ENCODE results near the gene SLC7A7. TPM values are rescaled to one million over a fixed set of nuclear protein-coding genes. Genes with fewer than 3 reads are reported as not detected.
"Not testable (repeated sequence)": the region's sequence is repeated elsewhere in the genome, so short reads cannot be mapped to it uniquely, and the experiment has no call there.

SLC7A7 gene
- total and polyA plus RNA-seq, 8 donors, result 9.6 to 67.6 (median 10.3) TPM

GRCh38 chr14:22786685-22787084 lies 28.6 kb downstream of the SLC7A7 start:
- H3K4me1 ChIP-seq, result peaks cover 0 to 51% of the 10 kb centered on the region in 2 donors
- TF ChIP-seq CTCF (IDR thresholded peaks at IDR 0.05), result no peak
- no peaks in the 10 kb centered on the region for H3K27me3 ChIP-seq
- no peak for ATAC-seq
- intact Hi-C loops (cut with DNase I), result no loop called here
- no peak overlapping the region for H3K27ac ChIP-seq
- no peak for DNase-seq
- no peaks in the 10 kb centered on the region for H3K9me3 ChIP-seq
- no peaks in the 10 kb centered on the region for H3K36me3 ChIP-seq
- H3K4me3 ChIP-seq, result no peak overlapping the region

- Histone ChIP-seq H3K4me1 (peaks cover 0 to 62% of the 10 kb centered on the region in 2 donors), H3K27ac (peak overlapping the region; percentile 13 to 33), H3K36me3 (peaks cover 0 to 2% of the 10 kb centered on the region in 2 donors), H3K4me3 (no peak overlapping the region), H3K27me3 (no peaks in the 10 kb centered on the region), H3K9me3 (no peaks in the 10 kb centered on the region)
- ATAC-seq, result no peak
- no peak for DNase-seq
- intact Hi-C loops (cut with DNase I), result no loop called here
- TF ChIP-seq CTCF (IDR thresholded peaks at IDR 0.05), result no peak
These were observed 33.8 kb downstream of the SLC7A7 start for GRCh38 chr14:22781301-22781991.

GRCh38 chr14:22780941-22781300 lies 34.3 kb downstream of the SLC7A7 start:
- Histone ChIP-seq H3K27me3 (no peaks in the 10 kb centered on the region), H3K36me3 (peaks cover 0 to 6% of the 10 kb centered on the region in 2 donors), H3K4me1 (peaks cover 0 to 62% of the 10 kb centered on the region in 2 donors), H3K27ac (peak overlapping the region in 1 of 2 donors; percentile 33), H3K9me3 (no peaks in the 10 kb centered on the region), H3K4me3 (no peak overlapping the region)
- DNase-seq (no peak), ATAC-seq (no peak)
- no peak for TF ChIP-seq CTCF (IDR thresholded peaks at IDR 0.05)
- intact Hi-C loops (cut with DNase I), result no loop called here

GRCh38 chr14:22780105-22780679 lies 35.0 kb downstream of the SLC7A7 start:
- H3K36me3 ChIP-seq, result peaks cover 0 to 12% of the 10 kb centered on the region in 2 donors
- ATAC-seq, result no peak
- intact Hi-C loops (cut with DNase I), result no loop called here
- no peaks in the 10 kb centered on the region for H3K27me3 ChIP-seq
- no peaks in the 10 kb centered on the region for H3K9me3 ChIP-seq
- H3K4me1 ChIP-seq, result peaks cover 0 to 60% of the 10 kb centered on the region in 2 donors
- TF ChIP-seq CTCF (IDR thresholded peaks at IDR 0.05), result no peak
- H3K27ac ChIP-seq, result peak overlapping the region in 1 of 2 donors; percentile 33
- H3K4me3 ChIP-seq, result no peak overlapping the region
- DNase-seq, result no peak

- no peaks in the 10 kb centered on the region for H3K27me3 ChIP-seq
- no peak overlapping the region for H3K27ac ChIP-seq
- TF ChIP-seq CTCF (IDR thresholded peaks at IDR 0.05), result no peak
- peaks cover 0 to 33% of the 10 kb centered on the region in 2 donors for H3K36me3 ChIP-seq
- ATAC-seq (no peak), DNase-seq (no peak)
- intact Hi-C loops (cut with DNase I), result no loop called here
- no peak overlapping the region for H3K4me3 ChIP-seq
- no peaks in the 10 kb centered on the region for H3K9me3 ChIP-seq
- H3K4me1 ChIP-seq, result peaks cover 0 to 39% of the 10 kb centered on the region in 2 donors
These were observed 37.2 kb downstream of the SLC7A7 start for GRCh38 chr14:22778084-22778483.

- peaks cover 0 to 31% of the 10 kb centered on the region in 2 donors for H3K4me1 ChIP-seq
- ATAC-seq; intact Hi-C loops (cut with DNase I); H3K27me3 ChIP-seq; DNase-seq; H3K9me3 ChIP-seq; H3K4me3 ChIP-seq; H3K27ac ChIP-seq: not testable (repeated sequence)
- peaks cover 0 to 46% of the 10 kb centered on the region in 2 donors for H3K36me3 ChIP-seq
These were observed 38.4 kb downstream of the SLC7A7 start for GRCh38 chr14:22776849-22777248.

Measured in left lung (tissue), 10 donors.